ENCODE measurements around the gene TXNDC2. TPM values are rescaled to one million over a fixed set of nuclear protein-coding genes. Genes with fewer than 3 reads are reported as not detected.

TXNDC2 gene
- total RNA-seq, 1 donor from 2014 or later = 0.26 TPM

DNA sequence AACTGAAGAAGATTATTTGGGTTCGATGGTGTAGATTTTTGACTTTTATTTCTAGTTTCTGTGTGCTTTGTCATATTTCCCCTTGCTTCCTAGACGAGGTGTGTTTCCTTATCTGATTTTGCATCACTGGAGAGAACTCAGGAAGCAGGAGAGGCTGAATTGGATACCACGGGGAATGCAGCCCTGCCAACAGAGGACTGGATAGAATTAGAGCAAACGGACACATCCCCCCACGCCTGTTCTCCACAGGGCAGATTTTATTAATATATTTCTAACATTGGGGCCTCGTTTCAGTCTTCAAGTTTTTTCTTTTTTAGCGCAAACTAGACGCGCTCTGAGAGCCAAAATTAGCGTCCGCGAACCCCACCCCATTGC, 27.4 kb downstream of the TXNDC2 start:
- Mint-ChIP-seq H3K4me3 (peak overlapping the region; percentile 88), H3K4me1 (ENCODE audit: low read depth) (peaks cover 27% of the 10 kb centered on the region)

DNA sequence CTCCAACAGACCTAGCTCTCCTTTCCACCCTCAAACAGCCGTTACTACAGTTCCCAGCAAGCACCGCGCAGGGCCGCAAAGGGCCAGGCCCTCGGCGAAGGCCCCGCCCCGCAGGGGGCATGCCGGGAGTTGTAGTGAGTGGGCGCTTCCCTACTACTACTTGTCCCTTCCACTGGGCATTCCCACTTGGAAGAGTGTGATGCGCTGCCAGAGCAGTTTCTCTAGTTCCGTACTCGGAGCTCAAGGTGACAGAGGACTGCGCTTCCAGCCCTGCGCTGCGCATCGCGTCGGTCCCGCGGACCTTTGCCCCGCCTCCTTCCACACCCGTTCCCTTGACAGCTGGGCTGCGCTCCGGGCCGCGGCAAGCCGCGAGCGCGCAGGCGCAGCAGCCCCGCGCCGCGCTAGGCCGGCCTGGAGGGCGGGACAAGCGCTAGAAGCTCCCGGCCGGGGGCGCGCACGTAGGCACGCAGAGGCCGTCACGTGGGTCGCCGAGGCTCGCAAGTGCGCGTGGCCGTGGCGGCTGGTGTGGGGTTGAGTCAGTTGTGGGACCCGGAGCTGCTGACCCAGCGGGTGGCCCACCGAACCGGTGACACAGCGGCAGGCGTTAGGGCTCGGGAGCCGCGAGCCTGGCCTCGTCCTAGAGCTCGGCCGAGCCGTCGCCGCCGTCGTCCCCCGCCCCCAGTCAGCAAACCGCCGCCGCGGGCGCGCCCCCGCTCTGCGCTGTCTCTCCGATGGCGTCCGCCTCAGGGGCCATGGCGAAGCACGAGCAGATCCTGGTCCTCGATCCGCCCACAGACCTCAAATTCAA, 28.0 kb downstream of the TXNDC2 start, which contains the start of gene VAPA:
VAPA (plus strand) TSS at position 491 of the 808 bp plus-strand sequence; CDS start at position 732, 241 bp downstream.
- Mint-ChIP-seq H3K27me3 (ENCODE audit: insufficient read depth) (peaks cover 9% of the 10 kb centered on the region), H3K4me1 (ENCODE audit: low read depth) (peaks cover 27% of the 10 kb centered on the region), H3K4me3 (peak within 1 kb of the TSS; percentile 91), H3K36me3 (ENCODE audit: low read depth) (peaks cover 6% of the 10 kb centered on the region), H3K9me3 (no peaks in the 10 kb centered on the region), H3K27ac (peak within 1 kb of the TSS; percentile 94)
- intact Hi-C loops (cut with micrococcal nuclease) = loop anchor here (1.0 to 10.0 kb wide), 12 partner anchors 15 to 1305 kb away; partner anchors contain the start of genes ANKRD12, MTCL1, NAPG and NDUFV2
- peak; percentile 92 for DNase-seq (ENCODE audit: low spot score)

More for the DNA sequence above, 27.4 kb downstream of the TXNDC2 start:
- Mint-ChIP-seq H3K27ac (peak overlapping the region; percentile 94), H3K9me3 (no peaks in the 10 kb centered on the region), H3K36me3 (ENCODE audit: low read depth) (peaks cover 6% of the 10 kb centered on the region), H3K27me3 (ENCODE audit: insufficient read depth) (peaks cover 9% of the 10 kb centered on the region)
- intact Hi-C loops (cut with micrococcal nuclease) = loop anchor here (1.0 to 10.0 kb wide), 10 partner anchors 36 to 1304 kb away; partner anchors contain the start of genes ANKRD12, MTCL1, NAPG and NDUFV2
- DNase-seq (ENCODE audit: low spot score) = no peak

- Mint-ChIP-seq H3K4me1 (ENCODE audit: low read depth) (peaks cover 27% of the 10 kb centered on the region), H3K4me3 (peak overlapping the region; percentile 88), H3K27me3 (ENCODE audit: insufficient read depth) (peaks cover 5% of the 10 kb centered on the region), H3K9me3 (no peaks in the 10 kb centered on the region), H3K27ac (peak overlapping the region; percentile 76), H3K36me3 (ENCODE audit: low read depth) (peaks cover 6% of the 10 kb centered on the region)
- no peak for DNase-seq (ENCODE audit: low spot score)
- intact Hi-C loops (cut with micrococcal nuclease) = loop anchor here (1.0 to 10.0 kb wide), 5 partner anchors 15 to 1209 kb away; partner anchors contain the start of genes ANKRD12, MTCL1 and NDUFV2
Observed at GRCh38 chr18:9914334-9914583, 28.5 kb downstream of the TXNDC2 start.

DNA sequence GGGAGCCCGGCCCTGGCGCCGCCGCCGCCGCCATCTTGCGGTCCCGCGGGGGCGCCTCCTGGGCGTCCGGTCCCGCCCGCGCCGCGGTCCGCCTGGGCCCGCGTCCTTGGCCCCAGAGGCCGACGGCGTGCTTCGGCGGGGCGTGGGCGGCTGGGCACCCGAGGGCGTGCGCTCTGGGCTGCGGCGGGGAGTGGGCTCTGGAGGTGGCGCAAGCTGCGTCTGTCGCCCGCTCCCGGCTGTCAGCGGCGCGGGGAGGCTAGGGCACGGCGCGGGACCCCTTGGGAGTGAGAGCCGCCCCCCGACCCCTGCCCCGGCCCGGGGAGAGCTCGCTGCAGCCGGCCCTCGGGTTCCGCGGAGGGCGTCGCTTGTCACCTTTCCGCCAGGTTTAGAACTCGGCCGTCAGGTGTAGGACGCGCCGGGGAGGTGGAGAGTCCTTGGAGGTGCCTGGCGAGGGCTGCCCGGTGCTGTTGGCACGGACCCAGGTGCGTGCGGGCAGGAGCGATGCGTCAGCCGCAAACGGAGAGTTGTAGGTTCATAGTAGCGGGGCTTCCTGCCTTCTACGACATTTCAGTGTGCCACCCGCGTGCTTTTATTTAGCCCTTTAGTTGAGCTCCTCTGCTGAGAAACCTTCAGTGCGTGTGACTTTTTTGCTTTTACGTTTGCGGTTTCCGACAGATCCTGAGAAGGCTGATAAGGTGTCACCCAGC, 29.0 kb downstream of the TXNDC2 start:
- peak overlapping the region; percentile 88 for H3K27ac Mint-ChIP-seq
- DNase-seq (ENCODE audit: low spot score) = peak; percentile 65
- peak overlapping the region; percentile 91 for H3K4me3 Mint-ChIP-seq
- peaks cover 27% of the 10 kb centered on the region for H3K4me1 Mint-ChIP-seq (ENCODE audit: low read depth)
- intact Hi-C loops (cut with micrococcal nuclease) = loop anchor here (1.0 to 10.0 kb wide), 8 partner anchors 14 to 1933 kb away; partner anchors contain the start of genes ANKRD12, MTCL1 and NDUFV2
- H3K36me3 Mint-ChIP-seq (ENCODE audit: low read depth) = peaks cover 6% of the 10 kb centered on the region
- peaks cover under 1% of the 10 kb centered on the region for H3K27me3 Mint-ChIP-seq (ENCODE audit: insufficient read depth)
- no peaks in the 10 kb centered on the region for H3K9me3 Mint-ChIP-seq

- H3K4me1 Mint-ChIP-seq (ENCODE audit: low read depth) = peaks cover 27% of the 10 kb centered on the region
- DNase-seq (ENCODE audit: low spot score) = no peak
- peaks cover 6% of the 10 kb centered on the region for H3K36me3 Mint-ChIP-seq (ENCODE audit: low read depth)
- H3K9me3 Mint-ChIP-seq = no peaks in the 10 kb centered on the region
- H3K27ac Mint-ChIP-seq = peak overlapping the region; percentile 88
- H3K27me3 Mint-ChIP-seq (ENCODE audit: insufficient read depth) = no peaks in the 10 kb centered on the region
- intact Hi-C loops (cut with micrococcal nuclease) = loop anchor here (2.0 to 10.0 kb wide), 6 partner anchors 13 to 1932 kb away; partner anchors contain the start of genes ANKRD12 and MTCL1
- peak overlapping the region; percentile 91 for H3K4me3 Mint-ChIP-seq
Observed at GRCh38 chr18:9915291-9916076, 29.7 kb downstream of the TXNDC2 start.

GRCh38 chr18:9916077-9916639, 30.4 kb downstream of the TXNDC2 start:
- intact Hi-C loops (cut with micrococcal nuclease) = loop anchor here (5.0 to 10.0 kb wide), 5 partner anchors 36 to 1931 kb away; partner anchors contain the start of genes ANKRD12 and MTCL1
- peaks cover 27% of the 10 kb centered on the region for H3K4me1 Mint-ChIP-seq (ENCODE audit: low read depth)
- no peak for DNase-seq (ENCODE audit: low spot score)
- no peaks in the 10 kb centered on the region for H3K9me3 Mint-ChIP-seq
- H3K36me3 Mint-ChIP-seq (ENCODE audit: low read depth) = peaks cover 6% of the 10 kb centered on the region
- H3K27ac Mint-ChIP-seq = peak overlapping the region; percentile 79
- H3K4me3 Mint-ChIP-seq = peak overlapping the region; percentile 91
- H3K27me3 Mint-ChIP-seq (ENCODE audit: insufficient read depth) = no peaks in the 10 kb centered on the region

DNA sequence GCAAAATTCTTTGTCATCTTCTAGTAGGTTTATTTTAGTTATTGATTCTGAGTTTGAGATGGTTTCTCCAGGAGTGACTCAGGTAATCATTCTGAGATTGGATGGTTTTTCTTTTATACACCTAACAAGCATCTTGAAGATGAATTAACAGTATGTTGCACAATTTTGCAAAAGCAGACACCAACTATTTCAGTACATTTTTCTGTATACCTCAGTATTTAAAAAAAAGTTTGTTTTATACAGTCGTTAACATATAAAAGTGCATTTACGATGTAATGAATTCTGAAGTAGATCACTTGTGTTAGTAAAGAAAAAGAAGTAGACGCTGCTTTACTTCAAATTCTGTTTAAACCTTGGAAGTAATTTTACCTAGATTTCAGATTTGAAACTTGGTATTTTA, 31.0 kb downstream of the TXNDC2 start:
- peaks cover 6% of the 10 kb centered on the region for H3K36me3 Mint-ChIP-seq (ENCODE audit: low read depth)
- H3K4me3 Mint-ChIP-seq = peak overlapping the region; percentile 91
- DNase-seq (ENCODE audit: low spot score) = no peak
- peaks cover 27% of the 10 kb centered on the region for H3K4me1 Mint-ChIP-seq (ENCODE audit: low read depth)
- H3K27ac Mint-ChIP-seq = no peak overlapping the region
- intact Hi-C loops (cut with micrococcal nuclease) = loop anchor here (5.0 to 10.0 kb wide), 5 partner anchors 35 to 1930 kb away; partner anchors contain the start of genes ANKRD12 and MTCL1
- no peaks in the 10 kb centered on the region for H3K9me3 Mint-ChIP-seq
- no peaks in the 10 kb centered on the region for H3K27me3 Mint-ChIP-seq (ENCODE audit: insufficient read depth)

DNA sequence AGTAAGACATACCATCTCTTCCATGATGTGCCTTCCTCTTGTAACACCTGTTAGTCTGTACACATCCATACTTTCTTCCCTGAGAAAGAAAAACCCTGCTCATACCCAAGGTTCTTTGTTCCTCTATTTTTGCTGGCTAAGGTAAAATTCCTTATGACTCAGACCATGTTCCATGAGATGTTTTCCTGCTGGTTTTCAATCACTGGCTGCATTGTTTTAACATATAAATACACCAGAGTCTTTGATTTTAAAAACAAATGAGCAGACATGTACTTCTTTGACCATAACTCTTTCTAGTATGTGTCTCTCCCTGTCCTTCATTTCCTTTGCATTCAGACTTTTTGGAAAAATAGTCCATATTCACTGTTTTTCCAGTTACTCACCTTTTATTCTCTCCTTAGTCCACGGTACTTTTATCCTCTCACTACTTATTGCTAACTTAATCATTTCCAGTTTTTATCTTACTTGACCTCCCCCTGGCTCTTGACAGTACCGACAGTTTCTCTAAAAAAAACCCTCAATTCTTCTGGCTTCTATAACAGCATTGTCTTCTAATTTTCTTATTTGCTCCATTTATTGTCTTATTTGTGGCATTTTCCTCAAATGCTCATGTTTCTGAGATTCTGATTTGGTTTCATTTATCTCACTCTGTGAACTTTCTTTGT, 32.4 kb downstream of the TXNDC2 start:
- Mint-ChIP-seq H3K36me3 (ENCODE audit: low read depth) (peaks cover 6% of the 10 kb centered on the region), H3K4me1 (ENCODE audit: low read depth) (peaks cover 30% of the 10 kb centered on the region), H3K9me3 (no peaks in the 10 kb centered on the region), H3K27ac (no peak overlapping the region), H3K4me3 (no peak overlapping the region), H3K27me3 (ENCODE audit: insufficient read depth) (no peaks in the 10 kb centered on the region)
- intact Hi-C loops (cut with micrococcal nuclease) = loop anchor here (5.0 to 10.0 kb wide), 5 partner anchors 34 to 1929 kb away; partner anchors contain the start of genes ANKRD12 and MTCL1
- DNase-seq (ENCODE audit: low spot score) = no peak

DNA sequence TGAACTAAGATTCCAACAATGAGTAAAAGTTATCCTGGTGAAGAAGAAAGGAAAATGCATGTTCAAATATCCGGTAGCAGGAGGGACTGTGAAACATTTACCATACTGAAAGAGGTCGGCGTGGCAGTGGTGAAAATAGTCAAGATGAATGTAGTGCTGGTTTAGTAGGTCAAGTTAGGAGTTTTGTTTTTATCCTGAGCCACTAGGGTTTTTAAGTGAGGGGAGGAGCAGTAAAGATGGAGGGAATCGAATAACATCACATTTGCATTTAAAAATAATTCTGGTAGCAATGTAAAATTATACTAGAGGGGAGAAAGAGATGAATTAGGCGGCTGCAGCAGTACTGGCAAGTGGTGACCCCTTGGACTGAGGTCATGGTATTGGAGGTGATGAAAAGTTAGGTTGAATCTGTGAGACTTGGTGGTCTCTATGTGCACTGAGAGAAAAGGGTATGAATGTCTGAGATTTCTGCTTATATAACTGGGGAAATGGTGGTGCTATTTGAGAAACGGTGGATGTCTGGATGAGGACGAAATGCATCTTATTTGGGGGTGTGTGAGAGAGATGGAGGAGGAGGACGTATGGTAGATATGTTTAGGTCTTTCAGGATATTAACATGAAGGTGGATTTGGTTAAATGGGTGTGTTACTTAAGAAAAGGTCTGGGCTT, 33.9 kb downstream of the TXNDC2 start:
- Mint-ChIP-seq H3K36me3 (ENCODE audit: low read depth) (peaks cover 6% of the 10 kb centered on the region), H3K4me3 (no peak overlapping the region), H3K27ac (no peak overlapping the region), H3K4me1 (ENCODE audit: low read depth) (peaks cover 32% of the 10 kb centered on the region), H3K27me3 (ENCODE audit: insufficient read depth) (no peaks in the 10 kb centered on the region), H3K9me3 (no peaks in the 10 kb centered on the region)
- no peak for DNase-seq (ENCODE audit: low spot score)
- intact Hi-C loops (cut with micrococcal nuclease) = loop anchor here (5.0 to 10.0 kb wide), 5 partner anchors 33 to 1928 kb away; partner anchors contain the start of genes ANKRD12 and MTCL1

DNA sequence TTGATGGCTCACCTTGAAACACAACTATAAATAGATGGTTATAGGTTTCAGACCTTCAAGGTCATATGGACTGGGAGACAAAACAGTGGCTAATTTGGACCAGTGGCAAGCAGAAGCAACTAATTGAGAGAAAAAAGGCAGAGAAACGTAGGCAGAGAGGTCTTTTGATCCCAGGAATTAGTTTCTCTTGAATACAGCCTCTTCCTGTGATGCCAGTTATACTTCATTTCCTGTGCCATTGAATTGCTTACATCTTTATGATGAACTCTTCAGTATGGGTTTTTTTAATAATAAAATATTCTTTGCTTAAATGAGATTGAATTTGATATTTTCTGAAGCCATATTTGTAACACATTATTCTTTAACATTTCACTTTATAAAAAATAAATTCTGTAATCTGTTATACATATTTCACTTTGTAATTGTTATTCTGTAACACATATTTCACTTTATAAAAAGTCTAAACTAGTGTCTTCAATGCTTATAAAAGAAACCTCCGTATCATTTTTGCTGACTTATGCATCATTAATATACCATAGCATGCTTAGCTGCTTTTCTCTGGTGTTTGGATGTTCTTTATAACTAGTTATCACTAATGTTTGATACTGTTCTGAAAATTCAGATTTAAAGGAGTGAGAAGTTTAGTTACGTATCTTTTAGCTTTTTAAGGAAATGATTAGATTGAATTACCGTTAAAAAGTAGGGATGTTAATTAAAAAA, 37.0 kb downstream of the TXNDC2 start:
- H3K4me3 Mint-ChIP-seq = no peak overlapping the region
- intact Hi-C loops (cut with micrococcal nuclease) = no loop called here
- no peak overlapping the region for H3K27ac Mint-ChIP-seq
- H3K27me3 Mint-ChIP-seq (ENCODE audit: insufficient read depth) = no peaks in the 10 kb centered on the region
- DNase-seq (ENCODE audit: low spot score) = no peak
- peaks cover 34% of the 10 kb centered on the region for H3K4me1 Mint-ChIP-seq (ENCODE audit: low read depth)
- H3K9me3 Mint-ChIP-seq = no peaks in the 10 kb centered on the region
- no peaks in the 10 kb centered on the region for H3K36me3 Mint-ChIP-seq (ENCODE audit: low read depth)

Data from activated T-helper 1 cell treated with anti-CD3 and anti-CD28 coated beads, Interleukin-12 subunit alpha, Interleukin-12 subunit beta, Interleukin-2, Interleukin-4 antibody, amounts not matched to agents 30 ng/mL and 10 ng/mL and 1 ng/mL, durations not matched to agents 14 hours and 24 hours and 36 hours (primary cell).